GM18907 (cell line): ENCODE data around the gene TMCC3.
A peak's percentile ranks its signal among the peaks of the same experiment; 100 is the strongest.

ENCODE experiments used
- ATAC-seq: cut with Tn5 transposase; IDR thresholded peaks from one replicate; pipeline ENCODE4 v1.9.1; 2021; ENCODE audit warnings: mild to moderate bottlenecking, moderate library complexity; ENCODE audit not compliant: unreplicated experiment

Gene TMCC3

GRCh38 chr12:94536040-94536965, 114.1 kb downstream of the TMCC3 start:
- ATAC-seq = no peak

GRCh38 chr12:94535510-94535921, 114.8 kb downstream of the TMCC3 start:
- ATAC-seq = no peak

- no peak for ATAC-seq
Observed at GRCh38 chr12:94534774-94535509, 115.4 kb downstream of the TMCC3 start.

GRCh38 chr12:94534278-94534677, 116.1 kb downstream of the TMCC3 start:
- no peak for ATAC-seq

GRCh38 chr12:94532490-94533422, 117.6 kb downstream of the TMCC3 start:
- ATAC-seq = peak; percentile 71

GRCh38 chr12:94531196-94531720, 119.1 kb downstream of the TMCC3 start:
- no peak for ATAC-seq

- no peak for ATAC-seq
Observed at GRCh38 chr12:94525951-94526350, 124.4 kb downstream of the TMCC3 start.
